Ovary (tissue), 9 donors: ENCODE results near the gene MSANTD2. TPM values are rescaled to one million over a fixed set of nuclear protein-coding genes. Genes with fewer than 3 reads are reported as not detected.

Source experiments
- DNase-seq, 5 donors: peaks; one replicate each; pipeline ENCODE4 v3.0.0-alpha.2; 2019 to 2020
- H3K27ac ChIP-seq, 2 donors: fragments of 200-600 bp; one replicate each; pipeline versions ENCODE4 v1.5.1 to v1.8.0; 2019 to 2022
- H3K27me3 ChIP-seq: fragments of 200-600 bp; one replicate; pipeline ENCODE4 v1.8.0; 2022
- H3K36me3 ChIP-seq: fragments of 200-600 bp; sonication (generic); one replicate; pipeline ENCODE4 v1.5.1; 2019
- H3K4me1 ChIP-seq: one replicate; pipeline ENCODE4 v1.8.1; 2013; ENCODE audit warnings: mild to moderate bottlenecking, moderate library complexity; ENCODE audit not compliant: insufficient read depth
- H3K4me3 ChIP-seq: fragments of 200-600 bp; sonication (generic); one replicate; pipeline ENCODE4 v1.5.1; 2017
- H3K9me3 ChIP-seq, 2 donors: fragments of 200-600 bp in 1 of 2; sonication (generic) in 1 of 2; one replicate each; pipeline versions ENCODE4 v1.5.1 to v1.8.1; 2013 to 2019; ENCODE audit warnings: mild to moderate bottlenecking in 1 of 2, moderate library complexity in 1 of 2
- CTCF ChIP-seq, 3 donors: fragments of 450-650 bp in 2 of 3; fragments of 200-600 bp in 1 of 3; IDR thresholded peaks; one replicate each; pipeline versions ENCODE4 v1.5.1 to v1.8.0; 2016 to 2022; ENCODE audit warnings: antibody characterized with exemption in 3 of 3, mild to moderate bottlenecking in 1 of 3
- EP300 ChIP-seq: sonication (generic); formaldehyde crosslinking; IDR thresholded peaks from one replicate; pipeline ENCODE4 v1.6.1; 2017; ENCODE audit warnings: antibody characterized with exemption
- POLR2A ChIP-seq: fragments of 450-650 bp; IDR thresholded peaks from one replicate; pipeline ENCODE4 v1.6.1; 2017; ENCODE audit warnings: antibody characterized with exemption, mild to moderate bottlenecking, moderate library complexity
- WGBS, 3 donors: extraction: QIAGEN DNeasy Blood & Tissue Kit in 1 of 3; methylation state at CpG; one replicate each; pipeline versions ENCODE4 v1.1.5 to v1.1.7; 2013 to 2017; 5-methylcytosine and 5-hydroxymethylcytosine counted together
- intact Hi-C, 4 donors: fragments of 100-400 bp; cut with DNase I; formaldehyde crosslinking; loops; one replicate each; pipeline versions ENCODE4 v1.11.0 to v1.15.1; 2022 to 2023
- polyA plus RNA-seq, 2 donors: library from polyadenylated mRNA; stranded (reverse); fragments of 200-250 nt in 1 of 2; fragments of 350-450 nt in 1 of 2; fragmentation: Illumina TruSeq in 1 of 2; extraction: RNeasy Lipid Tissue Mini Kit (QIAGEN cat#74804) in 1 of 2; gene quantifications; one replicate each; pipeline ENCODE4 v1.2.3, GENCODE V29; 2013 to 2014
- total RNA-seq, 7 donors: library from RNA; depleted of rRNA in 2 of 7; stranded (reverse); fragments of >200 nt in 2 of 7; fragmentation: NEBNext Ultra II Directional in 3 of 7; extraction: Animal tissue kit (Norgen Biotek cat#: 25700) in 3 of 7; gene quantifications; one replicate each; pipeline versions ENCODE4 v1.1.0 to v1.2.4, GENCODE V29; 2016 to 2023
- donor health status: DM: no; HTN: no; CAD: no; lungs with moderate emphysema.
- donor health status: DM: no; HTN: no; CAD: no.
- donor health status: Bipolar disorder and iron deficiency.
- donor health status: DM: yes; HTN: yes; CAD: no.
- donor health status: DM: no; HTN: no; CAD: no.
- donor health status: DM: yes; HTN: yes; CAD: no.

Gene MSANTD2
- total and polyA plus RNA-seq, 9 donors = 9.9 to 19.4 (median 16.7) TPM

GRCh38 chr11:124724979-124725718 is 75.1 kb downstream of the MSANTD2 start:
- intact Hi-C loops = no loop called here
- no peak overlapping the region for H3K4me3 ChIP-seq
- no peak overlapping the region for H3K27ac ChIP-seq
- no peaks in the 10 kb centered on the region for H3K36me3 ChIP-seq
- WGBS, 3 donors = 38 to 39% (median 38%) methylated on average over 14 of the region's 14 CpGs
- no peak for DNase-seq
- H3K27me3 ChIP-seq = no peaks in the 10 kb centered on the region
- no peak for TF ChIP-seq CTCF (IDR thresholded peaks at IDR 0.05)
- no peak for TF ChIP-seq POLR2A
- no peak for TF ChIP-seq EP300
- no peaks in the 10 kb centered on the region for H3K9me3 ChIP-seq
- no peaks in the 10 kb centered on the region for H3K4me1 ChIP-seq

DNA sequence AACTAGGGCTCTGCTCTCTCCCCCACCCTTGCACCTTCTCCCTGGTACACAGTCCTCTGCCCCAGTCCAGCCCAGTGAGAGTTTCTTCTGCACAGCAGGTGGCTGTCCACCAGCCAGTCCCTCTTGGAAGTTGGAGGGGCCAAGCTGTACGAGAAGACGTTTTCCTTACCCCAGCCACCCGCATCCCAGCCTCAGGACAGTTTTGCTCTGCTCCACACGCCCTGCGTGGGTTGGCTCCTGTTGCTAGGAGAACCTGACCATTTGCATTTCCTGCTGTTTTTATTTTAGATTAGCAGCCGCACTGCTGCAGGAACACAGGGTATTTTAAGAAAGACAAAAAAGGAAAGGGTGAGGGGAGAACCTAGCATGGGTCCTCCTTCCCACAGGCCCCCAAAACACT is 78.0 kb downstream of the MSANTD2 start:
- TF ChIP-seq CTCF (IDR thresholded peaks at IDR 0.05) (no peak), POLR2A (no peak), EP300 (no peak)
- Histone ChIP-seq H3K27me3 (no peaks in the 10 kb centered on the region), H3K4me3 (no peak overlapping the region), H3K9me3 (no peaks in the 10 kb centered on the region), H3K4me1 (no peaks in the 10 kb centered on the region), H3K27ac (no peak overlapping the region), H3K36me3 (no peaks in the 10 kb centered on the region)
- 21 to 46% (median 32%) methylated on average over 6 of the region's 6 CpGs for WGBS, 3 donors
- intact Hi-C loops = no loop called here
- DNase-seq = no peak

DNA sequence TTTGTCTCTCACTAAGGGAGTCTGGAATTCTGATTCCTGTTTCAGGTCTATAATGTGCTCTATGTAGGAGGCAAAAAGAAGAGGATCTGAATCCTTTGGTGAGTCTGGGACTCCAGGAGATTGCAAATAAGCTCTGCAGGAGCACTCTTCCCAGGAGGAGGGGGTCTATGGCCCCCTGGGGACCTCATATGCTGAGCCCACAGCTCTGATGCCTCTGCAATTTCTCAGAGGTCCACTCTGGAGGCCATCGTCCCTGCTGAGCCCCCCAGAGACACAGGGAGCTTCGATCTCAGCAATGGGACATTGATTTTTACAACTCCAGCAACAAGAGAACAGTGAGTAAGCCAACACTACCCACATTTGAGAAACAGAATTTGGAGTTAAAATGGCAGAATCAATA is 80.7 kb downstream of the MSANTD2 start:
- no peaks in the 10 kb centered on the region for H3K4me1 ChIP-seq
- no peak overlapping the region for H3K4me3 ChIP-seq
- WGBS, 3 donors = 30 to 38% (median 30%) methylated on average over 2 of the region's 2 CpGs
- TF ChIP-seq POLR2A = no peak
- TF ChIP-seq EP300 = no peak
- no peak for TF ChIP-seq CTCF (IDR thresholded peaks at IDR 0.05)
- no peak overlapping the region for H3K27ac ChIP-seq
- no peaks in the 10 kb centered on the region for H3K36me3 ChIP-seq
- no peak for DNase-seq
- intact Hi-C loops = no loop called here
- H3K27me3 ChIP-seq = no peaks in the 10 kb centered on the region
- H3K9me3 ChIP-seq = no peaks in the 10 kb centered on the region

GRCh38 chr11:124718801-124719200 is 81.4 kb downstream of the MSANTD2 start:
- WGBS, 3 donors = 19 to 30% (median 28%) methylated on average over 14 of the region's 14 CpGs
- intact Hi-C loops = no loop called here

More at GRCh38 chr11:124718801-124719200, 81.4 kb downstream of the MSANTD2 start:
- DNase-seq = no peak
- H3K9me3 ChIP-seq = no peaks in the 10 kb centered on the region
- H3K27ac ChIP-seq = no peak overlapping the region
- no peaks in the 10 kb centered on the region for H3K27me3 ChIP-seq
- no peak overlapping the region for H3K4me3 ChIP-seq
- no peaks in the 10 kb centered on the region for H3K36me3 ChIP-seq
- TF ChIP-seq POLR2A (no peak), CTCF (IDR thresholded peaks at IDR 0.05) (no peak), EP300 (no peak)
- no peaks in the 10 kb centered on the region for H3K4me1 ChIP-seq
